ENCODE measurements around the gene SPON1.
A peak's percentile ranks its signal among the peaks of the same experiment; 100 is the strongest.

Gene SPON1

DNA sequence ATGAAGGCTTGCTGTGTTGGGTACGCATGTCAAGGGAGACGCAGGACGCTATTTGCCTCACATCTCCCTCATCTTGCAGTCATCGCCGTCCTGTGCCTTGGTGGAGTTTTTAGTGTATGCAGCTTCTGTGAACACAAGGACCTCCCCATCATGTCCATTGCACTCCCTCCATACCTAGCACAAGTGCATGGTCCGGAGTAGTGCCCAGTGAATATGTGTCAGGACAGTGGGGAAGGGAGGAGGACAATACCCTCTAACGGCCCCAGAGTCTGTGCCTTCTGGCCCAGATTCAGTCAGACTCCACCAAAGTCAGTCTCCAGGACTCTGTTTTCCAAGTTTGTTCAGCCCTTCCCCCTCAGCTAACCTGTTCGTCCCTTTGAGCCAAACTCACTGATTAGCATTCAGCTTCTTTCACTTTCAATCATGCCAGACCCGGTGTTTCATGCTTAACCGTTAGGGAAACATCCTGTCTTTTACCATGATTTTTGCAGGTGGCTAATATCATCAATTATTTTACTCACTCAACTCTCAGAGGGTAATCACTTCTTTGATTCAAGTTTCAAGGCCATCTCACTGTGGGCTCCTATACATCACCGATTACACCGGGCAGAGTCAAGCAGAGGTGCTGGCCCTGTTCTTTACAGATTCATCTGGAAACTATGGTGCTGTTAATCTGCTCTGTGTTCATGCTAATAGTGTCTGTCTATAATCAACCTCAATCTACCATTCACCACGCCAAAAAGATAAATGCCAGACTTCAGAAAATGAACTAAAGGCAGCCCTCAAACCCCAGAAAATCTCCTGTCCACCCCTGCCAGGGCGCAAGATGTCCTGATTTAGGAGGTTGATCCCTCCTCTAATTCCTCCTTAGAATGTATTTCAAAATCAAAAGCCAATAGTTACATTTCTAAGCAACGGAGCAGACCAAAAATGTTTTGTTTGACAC lies 240.0 kb downstream of the SPON1 start:
- no peak for DNase-seq

GRCh38 chr11:14203321-14203720 lies 240.8 kb downstream of the SPON1 start:
- DNase-seq: no peak

GRCh38 chr11:14212986-14213385 lies 250.5 kb downstream of the SPON1 start:
- DNase-seq: no peak

GRCh38 chr11:14218728-14219127 lies 256.2 kb downstream of the SPON1 start:
- DNase-seq: no peak

- no peak for DNase-seq
Observed at GRCh38 chr11:14223636-14224288, 261.2 kb downstream of the SPON1 start.

GRCh38 chr11:14224395-14224794 lies 261.9 kb downstream of the SPON1 start:
- DNase-seq: no peak

- no peak for DNase-seq
Observed at GRCh38 chr11:14225666-14226065, 263.1 kb downstream of the SPON1 start.

GRCh38 chr11:14228356-14228755 lies 265.8 kb downstream of the SPON1 start:
- DNase-seq: no peak

DNA sequence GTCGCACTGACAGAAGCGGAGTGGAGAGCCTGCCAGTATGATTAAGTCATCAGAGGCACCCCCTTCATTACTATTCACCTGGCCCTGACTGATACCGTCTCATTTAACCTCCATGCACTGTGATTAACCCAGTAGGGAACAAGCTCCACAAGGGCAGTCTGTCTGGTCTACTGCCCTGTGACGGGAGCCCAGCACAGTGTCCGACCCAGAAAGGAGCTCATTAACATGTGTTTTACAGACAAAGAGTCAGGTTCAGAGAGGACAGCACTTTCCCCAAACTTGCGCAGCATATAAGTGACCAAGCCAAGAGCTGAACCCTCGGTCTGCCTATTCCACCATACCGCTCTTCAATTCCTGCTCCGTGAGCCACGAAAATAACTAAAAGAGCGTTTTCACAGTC lies 266.9 kb downstream of the SPON1 start:
- DNase-seq: no peak

DNA sequence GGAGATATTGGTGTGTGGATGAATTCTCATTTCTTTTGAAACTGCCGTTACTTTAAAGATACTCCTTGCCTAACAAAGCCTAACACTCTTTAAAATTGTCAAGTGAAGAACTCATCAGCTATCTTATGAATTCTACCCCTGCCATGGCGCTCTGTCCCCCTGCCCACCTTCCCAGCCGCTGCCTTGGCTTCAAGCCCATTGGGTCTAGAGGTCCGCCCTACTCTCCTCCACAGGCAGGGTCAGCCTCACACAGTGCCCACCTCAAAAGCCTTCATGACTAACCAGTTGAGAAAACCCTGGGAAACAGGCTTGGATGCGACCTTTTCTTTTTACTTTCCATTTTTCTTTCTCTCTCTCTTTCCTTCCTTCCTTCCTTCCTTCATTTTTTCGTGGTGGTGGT lies 267.9 kb downstream of the SPON1 start:
- DNase-seq: no peak

DNA sequence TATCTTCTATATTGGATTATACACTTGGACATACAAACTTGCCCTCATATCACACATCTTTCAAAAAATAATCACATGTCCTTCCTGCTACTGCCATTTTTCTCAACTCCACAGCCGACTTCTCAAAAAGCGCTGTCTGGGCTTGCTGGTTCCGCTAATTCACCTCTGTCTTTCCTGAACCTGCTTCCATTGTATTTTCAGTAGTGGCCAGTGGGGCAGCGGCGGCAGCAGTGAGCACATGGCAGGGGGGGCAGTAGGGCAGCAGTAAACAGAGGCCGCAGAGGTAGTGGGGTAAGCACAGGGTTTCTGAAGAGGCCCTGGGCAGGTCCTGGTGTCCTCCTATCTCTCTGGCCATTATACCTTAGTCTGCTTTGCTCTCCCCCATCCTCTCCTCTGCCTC lies 270.1 kb downstream of the SPON1 start:
- no peak for DNase-seq

DNA sequence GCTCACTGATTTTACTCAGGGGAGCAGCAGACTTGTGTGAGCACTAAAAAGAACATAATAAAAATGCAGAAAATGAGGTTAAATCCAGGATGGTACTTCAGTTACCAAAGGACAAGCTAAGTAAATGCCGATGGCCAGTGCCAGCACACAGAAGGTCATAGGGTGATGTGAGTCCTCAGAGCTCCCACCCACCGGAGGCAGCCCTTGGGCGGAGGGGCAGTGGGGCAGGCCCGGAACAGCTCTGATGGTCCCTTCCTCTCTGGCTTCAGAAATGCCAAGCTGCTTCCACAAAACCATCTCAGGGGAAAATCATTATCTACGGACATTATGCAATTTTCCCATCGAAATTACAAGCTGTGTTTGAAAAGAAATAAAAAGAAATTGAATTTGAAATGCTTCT lies 271.9 kb downstream of the SPON1 start:
- DNase-seq: no peak

GRCh38 chr11:14235701-14236100 lies 273.2 kb downstream of the SPON1 start:
- DNase-seq: no peak

DNA sequence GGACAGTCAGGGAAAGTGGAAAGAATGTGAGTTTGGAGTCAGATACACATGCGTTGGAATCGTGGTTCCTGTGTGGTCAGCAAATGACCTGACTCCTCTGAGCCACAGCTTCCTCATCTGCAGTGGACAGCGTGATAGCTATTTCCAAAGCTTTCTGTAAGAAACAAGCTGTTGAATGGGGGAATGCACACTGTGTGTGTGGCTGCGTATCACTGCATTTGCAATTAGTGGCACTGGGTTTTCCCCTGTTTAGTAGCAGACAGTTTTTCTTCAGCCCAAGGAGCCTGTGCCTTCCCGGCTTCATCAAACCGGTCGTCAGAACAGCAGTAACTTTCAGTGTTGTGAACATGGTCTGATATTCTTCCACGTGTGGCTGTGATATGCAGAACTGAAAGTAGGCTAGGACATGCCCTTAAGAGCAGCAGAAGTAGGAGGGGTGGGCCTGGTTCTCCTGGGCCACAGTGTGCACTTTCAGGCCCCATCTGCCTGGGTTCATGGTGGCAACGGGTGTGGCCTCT lies 275.0 kb downstream of the SPON1 start:
- no peak for DNase-seq

DNA sequence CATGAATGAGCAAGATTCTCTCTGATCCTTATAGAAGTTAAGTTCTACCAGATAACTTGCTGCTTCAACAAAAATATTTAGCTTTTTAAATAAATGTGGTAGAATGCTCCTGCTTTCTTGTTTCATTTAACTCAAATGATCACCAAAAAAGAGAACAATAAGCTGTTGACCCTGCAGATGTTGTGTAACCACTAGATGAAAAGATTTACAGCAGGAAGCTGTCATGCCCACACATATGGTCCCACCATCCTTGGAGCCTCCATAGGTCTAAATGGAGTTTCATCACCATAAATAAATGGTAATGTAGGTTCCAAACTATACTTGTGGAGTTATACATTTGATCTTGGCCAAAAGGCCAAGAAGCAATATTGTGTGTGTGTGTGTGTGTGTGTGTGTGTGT lies 277.7 kb downstream of the SPON1 start:
- DNase-seq: no peak

DNA sequence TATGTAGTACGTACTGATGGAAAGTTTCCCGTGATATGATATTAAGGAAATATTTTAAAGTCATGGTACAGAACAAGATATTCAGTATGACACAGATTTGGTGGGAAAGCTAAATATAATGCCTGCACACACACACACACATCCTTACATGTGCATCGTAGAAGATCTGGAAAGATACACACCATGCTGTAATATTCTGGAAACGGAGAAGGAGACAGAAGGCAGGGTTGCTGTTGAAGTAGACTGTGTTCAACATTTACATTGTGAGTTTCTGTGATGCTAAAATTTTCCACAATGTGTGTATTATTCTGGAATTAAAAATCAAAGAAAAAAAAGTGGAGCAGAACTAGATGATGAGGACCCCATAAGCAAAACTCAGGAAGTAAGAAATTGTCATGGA lies 278.4 kb downstream of the SPON1 start:
- DNase-seq: no peak

- no peak for DNase-seq
Observed at GRCh38 chr11:14242187-14242586, 279.7 kb downstream of the SPON1 start.

DNA sequence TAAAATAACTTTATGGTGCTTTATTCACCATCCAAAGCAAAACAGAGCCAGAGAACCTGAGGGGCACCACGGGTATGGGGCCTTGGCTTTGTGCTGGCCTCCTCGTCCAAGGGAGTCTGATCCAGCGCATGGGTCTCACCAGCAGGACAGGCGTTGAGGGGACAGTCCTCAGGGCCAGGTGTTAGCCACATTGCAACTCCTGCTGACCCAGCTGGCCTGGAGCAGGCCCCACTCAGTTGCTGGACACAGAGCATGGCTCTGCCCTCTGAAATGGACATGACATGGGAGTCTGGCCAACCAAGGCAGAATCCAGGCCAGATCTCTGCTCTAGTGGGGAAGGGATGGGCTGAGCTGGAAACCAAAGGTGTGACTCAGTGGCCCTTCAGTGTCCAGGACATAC lies 280.2 kb downstream of the SPON1 start:
- no peak for DNase-seq

DNA sequence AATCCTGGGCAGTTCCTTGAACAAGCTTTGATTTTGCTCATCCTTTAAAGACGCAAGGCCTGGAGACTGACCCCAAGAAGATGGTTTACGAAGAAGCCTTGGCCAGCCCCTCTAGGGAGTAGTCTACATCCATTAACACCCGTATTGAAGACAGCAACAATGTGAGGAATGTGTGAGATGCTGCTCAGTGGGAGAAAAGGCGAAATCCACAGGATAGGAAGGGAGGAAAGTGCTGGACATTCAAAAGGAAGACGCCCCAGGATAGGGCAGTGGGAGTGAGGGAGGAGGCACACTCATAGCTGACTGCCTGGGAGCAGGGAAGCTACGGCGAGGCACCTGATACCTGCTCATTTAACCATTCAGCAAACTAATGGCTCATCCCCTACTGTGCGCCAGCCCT lies 282.4 kb downstream of the SPON1 start:
- no peak for DNase-seq

DNA sequence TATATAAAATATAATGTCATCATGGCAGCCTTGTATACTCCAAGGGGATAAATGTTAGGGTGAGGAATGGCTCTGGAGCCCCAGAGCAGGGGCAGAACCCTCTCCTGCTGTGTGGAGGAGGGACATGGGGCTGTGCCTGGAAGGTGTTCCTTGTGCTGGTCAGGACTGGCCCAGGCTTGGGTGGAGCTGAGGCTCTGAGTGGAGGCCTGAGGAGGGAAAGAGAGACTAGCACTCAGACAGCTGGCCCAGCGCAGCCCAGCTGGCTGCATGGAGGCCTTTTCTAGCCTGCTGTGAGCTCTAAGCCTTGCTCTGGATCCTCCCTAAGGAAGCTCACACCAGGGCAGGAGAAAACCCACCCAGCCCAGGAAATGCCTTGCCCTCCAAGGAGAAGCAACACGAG lies 282.9 kb downstream of the SPON1 start:
- DNase-seq: no peak

- DNase-seq: no peak
Observed at GRCh38 chr11:14248580-14248981, 286.1 kb downstream of the SPON1 start.

- peak; percentile 16 for DNase-seq
Observed at GRCh38 chr11:14249121-14249963, 286.8 kb downstream of the SPON1 start.

DNA sequence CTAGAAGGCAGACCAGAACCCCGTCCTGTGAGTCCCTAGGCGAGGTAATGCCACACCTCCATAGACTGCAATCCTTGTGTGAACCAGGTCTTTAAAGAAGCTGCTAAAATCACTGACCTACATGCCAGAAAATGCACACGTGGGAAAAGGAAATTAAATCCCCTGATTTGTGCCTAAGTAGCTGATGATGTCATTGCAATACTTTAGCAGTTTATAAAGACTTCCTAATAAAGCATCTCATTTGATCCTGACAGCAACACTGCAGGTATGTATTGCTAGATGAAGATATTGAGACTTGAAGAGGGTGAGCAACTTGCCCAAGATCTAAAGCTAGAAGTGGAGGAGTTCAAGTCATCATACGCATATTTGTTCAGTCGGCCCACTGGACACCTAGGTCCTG lies 289.2 kb downstream of the SPON1 start:
- DNase-seq: no peak
